HCT116 (cell line): ENCODE measurements around the gene NRTN. TPM values are rescaled to one million over a fixed set of nuclear protein-coding genes. Genes with fewer than 3 reads are reported as not detected.
"Not testable (repeated sequence)": the region's sequence is repeated elsewhere in the genome, so short reads cannot be mapped to it uniquely, and the experiment has no call there.

Experiments
- ATAC-seq: fragments of 200-7000 bp; cut with Tn5 transposase; 2 replicates; pipeline ENCODE4 v1.9.1; 2020; ENCODE audit warnings: mild to moderate bottlenecking, moderate library complexity
- BruUV-seq: library from RNA; stranded (reverse); fragments of 400-500 nt; replicated peaks from 2 replicates; lab custom pipeline; 2021; lab: Mats Ljungman, UMichigan
- CTCF ChIA-PET: fragments of 300-600 bp; sonication (Branson Sonifier 250); formaldehyde crosslinking; loops from one replicate; lab custom pipeline; 2021; ENCODE audit warnings: antibody characterized with exemption; lab: Charles Lee
- POLR2A ChIA-PET: fragments of 300-600, 350-600 bp; sonication (Branson Sonifier 250); formaldehyde crosslinking; loops from one replicate; lab custom pipeline; 2021; ENCODE audit warnings: antibody characterized with exemption; lab: Charles Lee
- RAD21 ChIA-PET, 2 experiments: fragments of 300-600 bp; sonication (Branson Sonifier 250); formaldehyde crosslinking; loops; one replicate each; lab custom pipeline; 2023; ENCODE audit warnings: low total read pairs in 2 of 2; ENCODE audit not compliant: uncharacterized antibody in 2 of 2, unreplicated experiment in 2 of 2, low non-redundant PET in 1 of 2; lab: Charles Lee
- DNase-seq: peaks from one replicate; pipeline ENCODE4 v3.0.0-alpha.2; 2010; ENCODE audit warnings: low read depth, low spot score
- H2AFZ ChIP-seq: fragments of 200-600 bp; shearing (Covaris generic), sonication (generic); 2 replicates; pipeline ENCODE4 v1.6.1; 2017; ENCODE audit warnings: low read depth, mixed run types, mixed read lengths, antibody characterized with exemption, low read length; ENCODE audit not compliant: poor library complexity, severe bottlenecking
- H3K27ac ChIP-seq: 2 replicates; pipeline ENCODE4 v1.5.1; 2012; ENCODE audit warnings: low read depth, low read length
- H3K27me3 ChIP-seq: fragments of 200-600 bp; sonication (generic); 2 replicates; pipeline ENCODE4 v1.6.1; 2016; ENCODE audit warnings: mixed run types, low read length, mixed read lengths; ENCODE audit not compliant: insufficient read depth
- H3K36me3 ChIP-seq, 2 experiments: fragments of 200-500 bp in 1 of 2; fragments of 200-600 bp in 1 of 2; sonication (Bioruptor generic) in 1 of 2; sonication (generic) in 1 of 2; 2 replicates each; pipeline versions ENCODE4 v1.5.1 to v1.6.1; 2014 to 2016; ENCODE audit warnings: low read length in 2 of 2, inconsistent platforms in 1 of 2, mixed read lengths in 1 of 2, mixed run types in 1 of 2; ENCODE audit not compliant: insufficient read depth in 2 of 2, control insufficient read depth in 1 of 2
- H3K4me1 ChIP-seq, 2 experiments: fragments of 200-600 bp in 1 of 2; sonication (generic) in 1 of 2; 2 replicates each; pipeline versions ENCODE4 v1.5.1 to v1.6.1; 2012 to 2017; ENCODE audit warnings: low read length in 2 of 2, inconsistent platforms in 1 of 2, mild to moderate bottlenecking in 1 of 2, mixed read lengths in 1 of 2, mixed run types in 1 of 2, moderate library complexity in 1 of 2; ENCODE audit not compliant: insufficient read depth in 2 of 2, control insufficient read depth in 1 of 2
- H3K4me2 ChIP-seq: fragments of 200-600 bp; sonication (generic); 2 replicates; pipeline ENCODE4 v1.6.1; 2017; ENCODE audit warnings: mixed run types, low read length, mixed read lengths
- H3K4me3 ChIP-seq, 2 experiments: fragments of 200-600 bp in 1 of 2; sonication (generic) in 1 of 2; replicated peaks in 1 of 2; 2 replicates each; pipeline ENCODE4 v1.5.1; 2011 to 2016; ENCODE audit warnings: low read length in 2 of 2, control low read depth in 1 of 2, low read depth in 1 of 2, mild to moderate bottlenecking in 1 of 2, mixed read lengths in 1 of 2, mixed run types in 1 of 2
- H3K79me2 ChIP-seq: fragments of 200-600 bp; sonication (generic); 2 replicates; pipeline ENCODE4 v1.6.1; 2017; ENCODE audit warnings: mild to moderate bottlenecking, mixed run types, low read length, moderate library complexity, mixed read lengths; ENCODE audit not compliant: insufficient read depth
- H3K9ac ChIP-seq: fragments of 200-600 bp; sonication (generic); 2 replicates; pipeline ENCODE4 v1.6.1; 2016; ENCODE audit warnings: low read length, mixed read lengths
- H3K9me2 ChIP-seq: fragments of 200-600 bp; sonication (generic), shearing (Covaris generic); 2 replicates; pipeline ENCODE4 v1.6.1; 2017; ENCODE audit warnings: mixed run types, mild to moderate bottlenecking, moderate library complexity; ENCODE audit not compliant: insufficient read depth
- H3K9me3 ChIP-seq, 2 experiments: fragments of 200-500 bp in 1 of 2; fragments of 200-600 bp in 1 of 2; sonication (Bioruptor generic) in 1 of 2; sonication (generic) in 1 of 2; 2 replicates each; pipeline ENCODE4 v1.6.1; 2014 to 2017; ENCODE audit warnings: low read length in 2 of 2, mixed read lengths in 2 of 2, inconsistent platforms in 1 of 2, low read depth in 1 of 2, mild to moderate bottlenecking in 1 of 2, mixed run types in 1 of 2, moderate library complexity in 1 of 2; ENCODE audit not compliant: control insufficient read depth in 1 of 2, insufficient read depth in 1 of 2
- H4K20me1 ChIP-seq: fragments of 200-600 bp; sonication (generic), shearing (Covaris generic); 2 replicates; pipeline ENCODE4 v1.6.1; 2017; ENCODE audit warnings: mixed run types, mild to moderate bottlenecking, moderate library complexity; ENCODE audit not compliant: insufficient read depth
- CBX3 ChIP-seq: IDR thresholded peaks from 2 replicates; pipeline ENCODE4 v1.6.1; 2012; ENCODE audit warnings: low read depth
- EZH2 ChIP-seq: fragments of 200-600 bp; sonication (generic); IDR thresholded peaks from 2 replicates; pipeline ENCODE4 v1.6.1; 2017; ENCODE audit warnings: antibody characterized with exemption, mixed run types
- POLR2AphosphoS5 ChIP-seq: IDR thresholded peaks from 2 replicates; pipeline ENCODE4 v1.6.1; 2011; ENCODE audit warnings: mild to moderate bottlenecking, low read depth, low read length, moderate library complexity
- ZFX ChIP-seq: fragments of 450-650 bp; IDR thresholded peaks from 2 replicates; pipeline ENCODE4 v1.6.1; 2017
- intact Hi-C: fragments of 100-400 bp; cut with micrococcal nuclease; formaldehyde crosslinking; loops from 2 replicates; pipeline ENCODE4 v1.10.0; 2022
- total RNA-seq: library from RNA; stranded (reverse); gene quantifications from one replicate; pipeline ENCODE4 v1.2.1, GENCODE V29; 2021; ENCODE audit not compliant: unreplicated experiment

The NRTN gene
- total RNA-seq, 1 experiment from 2014 or later, result 11.5 TPM

DNA sequence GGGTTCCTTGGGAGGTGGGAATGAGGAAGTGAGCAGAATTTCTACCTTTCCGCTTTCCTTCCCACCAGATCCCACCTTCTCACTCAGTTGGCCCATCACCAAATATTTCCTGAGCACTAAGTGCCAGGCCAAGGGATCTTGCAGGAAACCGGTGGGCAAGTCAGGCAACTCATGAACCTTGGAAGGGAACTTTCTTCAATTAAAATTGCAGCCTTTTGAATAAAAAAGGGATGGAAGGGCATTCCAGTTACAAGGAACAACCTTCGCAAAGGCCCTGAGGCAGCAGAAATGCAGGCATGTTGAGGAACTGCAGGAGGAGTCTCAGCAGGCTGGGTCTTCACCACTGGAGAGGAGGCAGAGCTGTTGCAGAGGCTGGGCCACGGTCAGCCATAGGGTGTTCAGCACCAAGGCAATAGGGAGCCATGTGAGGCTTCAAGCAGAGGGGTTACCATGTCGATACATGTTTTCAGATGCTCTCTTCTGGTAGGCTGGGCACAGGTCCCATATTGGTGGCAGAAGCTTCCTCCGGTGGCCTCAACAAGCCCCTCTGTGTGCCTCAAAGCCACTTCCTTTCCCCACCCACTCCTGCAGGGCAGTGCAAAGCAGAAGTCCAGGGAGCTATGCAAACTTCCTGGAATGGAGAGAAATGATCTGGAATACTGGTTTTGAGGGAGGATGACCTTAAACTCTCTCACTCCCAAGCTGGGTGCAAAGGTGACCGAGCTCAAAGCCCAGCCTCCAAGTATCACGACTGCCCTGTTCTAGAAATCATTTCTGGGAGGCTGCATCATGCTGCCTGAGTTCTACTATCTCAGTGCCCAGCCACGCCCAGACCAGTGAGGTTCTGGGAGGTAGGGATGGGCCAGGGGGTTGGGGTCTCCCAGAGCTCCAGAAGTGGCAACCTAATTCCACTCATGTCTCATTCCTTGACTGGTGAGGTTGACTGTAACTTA is 34.5 kb downstream of the NRTN start, which contains the start of gene FUT6:
Gene FUT6 (minus strand): TSS at position 638 of the 953 bp plus-strand sequence. CDS start 7,135 bp downstream, outside the sequence.
- H3K27me3 ChIP-seq, result no peaks in the 10 kb centered on the region
- no peaks in the 10 kb centered on the region for H4K20me1 ChIP-seq
- no peaks in the 10 kb centered on the region for H3K9me2 ChIP-seq
- no peaks in the 10 kb centered on the region for H3K9me3 ChIP-seq
- no peak within 1 kb of the TSS for H2AFZ ChIP-seq
- peak within 1 kb of the TSS; percentile 27; the same call in 1 of the 2 replicates for H3K4me2 ChIP-seq
- no peak within 1 kb of the TSS for H3K9ac ChIP-seq
- ATAC-seq, result no peak; the same call in 1 of the 2 replicates
- H3K27ac ChIP-seq, result no peak within 1 kb of the TSS
- RAD21 ChIA-PET, result no interaction called here
- no TSS peak for BruUV-seq
- no peak for TF ChIP-seq ZFX
- TF ChIP-seq CBX3, result no peak
- TF ChIP-seq EZH2, result no peak
- no peak for TF ChIP-seq POLR2AphosphoS5
- DNase-seq, result no peak
- no peaks in the 10 kb centered on the region for H3K79me2 ChIP-seq
- intact Hi-C loops, result no loop called here
- H3K4me3 ChIP-seq, result no peak within 1 kb of the TSS
- H3K36me3 ChIP-seq, result no peaks in the 10 kb centered on the region
- POLR2A ChIA-PET, result interaction anchor here (0.9 to 4.5 kb wide), 2 partner anchors 11 kb away, joined by 3 to 28 read pairs; no protein-coding TSS in a partner anchor
- H3K4me1 ChIP-seq, result peaks cover 9 to 18% of the 10 kb centered on the region in 2 experiments; a peak in 2 of 4 replicates
- CTCF ChIA-PET, result interaction anchor here (0.5 to 1.4 kb wide), 3 partner anchors 10 to 152 kb away, joined by 3 read pairs; no protein-coding TSS in a partner anchor

DNA sequence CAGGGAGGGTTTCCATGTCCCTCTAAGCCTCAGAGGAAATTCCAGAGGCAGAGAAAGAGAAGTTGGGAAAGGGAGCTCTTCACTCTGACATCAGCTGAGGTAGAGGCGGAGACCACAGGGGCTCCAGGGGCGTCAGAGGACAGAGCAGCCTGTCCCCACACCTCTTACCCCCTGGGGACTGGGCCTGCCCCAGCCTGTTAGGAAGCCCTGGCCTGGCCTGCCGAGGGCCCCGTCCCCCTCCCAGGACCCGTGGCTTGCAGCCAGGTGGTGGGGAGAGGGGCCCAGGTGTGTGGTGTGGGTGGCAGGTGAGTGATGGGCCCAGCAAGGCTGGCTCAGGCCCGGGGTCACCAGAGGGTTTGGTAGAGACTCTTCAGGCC is 36.9 kb downstream of the NRTN start:
- ChIA-PET CTCF (interaction anchor here (0.9 kb wide), 1 partner anchor 14 kb away, joined by 3 read pairs; no protein-coding TSS in a partner anchor), POLR2A (interaction anchor here (4.5 kb wide), 1 partner anchor 13 kb away, joined by 28 read pairs; no protein-coding TSS in a partner anchor)
- BruUV-seq, H3K4me2 ChIP-seq, H3K27me3 ChIP-seq, H3K79me2 ChIP-seq, H3K9me3 ChIP-seq, H3K9me2 ChIP-seq, H2AFZ ChIP-seq, ATAC-seq, RAD21 ChIA-PET, H3K4me3 ChIP-seq, H3K9ac ChIP-seq, H4K20me1 ChIP-seq, H3K27ac ChIP-seq, H3K36me3 ChIP-seq, DNase-seq, intact Hi-C loops: not testable (repeated sequence)
- peaks cover 9 to 18% of the 10 kb centered on the region in 2 experiments; a peak in 2 of 4 replicates for H3K4me1 ChIP-seq
